Endodermal cell (in vitro differentiated cells): ENCODE data around the gene TSR1. TPM values are rescaled to one million over a fixed set of nuclear protein-coding genes. Genes with fewer than 3 reads are reported as not detected.

Experiments
- DNase-seq: peaks from one replicate; pipeline ENCODE4 v3.0.0-alpha.2; 2017
- H3K27ac ChIP-seq: 2 replicates; pipeline ENCODE4 v1.5.1; 2013; ENCODE audit warnings: mild to moderate bottlenecking, low read depth, low read length, moderate library complexity
- H3K27me3 ChIP-seq: 2 replicates; pipeline ENCODE4 v1.6.1; 2013; ENCODE audit warnings: mild to moderate bottlenecking, low read length, moderate library complexity; ENCODE audit not compliant: insufficient read depth, control insufficient read depth, poor library complexity, severe bottlenecking
- H3K36me3 ChIP-seq: 2 replicates; pipeline ENCODE4 v1.7.0; 2013; ENCODE audit warnings: mild to moderate bottlenecking, low read length, moderate library complexity; ENCODE audit not compliant: control insufficient read depth, insufficient read depth
- H3K4me1 ChIP-seq: one replicate; pipeline ENCODE4 v1.7.0; 2013; ENCODE audit warnings: low read length; ENCODE audit not compliant: control insufficient read depth, insufficient read depth
- H3K4me3 ChIP-seq: 2 replicates; pipeline ENCODE4 v1.5.1; 2013; ENCODE audit warnings: mild to moderate bottlenecking, low read length, moderate library complexity
- H3K9ac ChIP-seq: 2 replicates; pipeline ENCODE4 v1.6.1; 2013; ENCODE audit warnings: mild to moderate bottlenecking, low read length, moderate library complexity; ENCODE audit not compliant: poor library complexity, severe bottlenecking; ENCODE audit errors: extremely low read depth
- H3K9me3 ChIP-seq: 2 replicates; pipeline ENCODE4 v1.6.1; 2013; ENCODE audit warnings: mild to moderate bottlenecking, low read length, moderate library complexity; ENCODE audit not compliant: control insufficient read depth
- H3K27ac Mint-ChIP-seq: 2 replicates; pipeline ENCODE4 v1.8.0; 2020; ENCODE audit warnings: mixed read lengths
- H3K27me3 Mint-ChIP-seq: 2 replicates; pipeline ENCODE4 v1.8.0; 2021; ENCODE audit warnings: mild to moderate bottlenecking, mixed read lengths; ENCODE audit not compliant: insufficient read depth
- H3K36me3 Mint-ChIP-seq: 2 replicates; pipeline ENCODE4 v1.8.0; 2020; ENCODE audit warnings: low read depth, mixed read lengths
- H3K4me1 Mint-ChIP-seq: 2 replicates; pipeline ENCODE4 v1.8.0; 2020; ENCODE audit warnings: mixed read lengths
- H3K4me3 Mint-ChIP-seq: 2 replicates; pipeline ENCODE4 v1.8.0; 2020; ENCODE audit warnings: mild to moderate bottlenecking, moderate library complexity, mixed read lengths
- H3K9me3 Mint-ChIP-seq: 2 replicates; pipeline ENCODE4 v1.8.0; 2020; ENCODE audit warnings: mild to moderate bottlenecking, mixed read lengths
- CTCF ChIP-seq: fragments of 200-600 bp; sonication (generic); conservative IDR thresholded peaks from 2 replicates; pipeline ENCODE4 v1.5.0; 2021; ENCODE audit warnings: antibody characterized with exemption, mild to moderate bottlenecking
- WGBS, 2 experiments: methylation state at CpG; one replicate each; pipeline versions ENCODE4 v1.1.5 to v1.1.7; 2013; ENCODE audit warnings: missing lambda C conversion rate in 2 of 2, mixed read lengths in 1 of 2; ENCODE audit not compliant: insufficient coverage in 1 of 2, insufficient read length in 1 of 2; 5-methylcytosine and 5-hydroxymethylcytosine counted together
- total RNA-seq, 2 donors: library from RNA; stranded (reverse); fragmentation: NEBNext Ultra II Directional in 1 of 2; extraction: Animal tissue kit (Norgen Biotek cat#: 25700) in 1 of 2; gene quantifications; 2 replicates in 1 of 2; 3 replicates in 1 of 2; pipeline ENCODE4 v1.2.1, GENCODE V29; 2021

The TSR1 gene
- total RNA-seq, 2 donors from 2014 or later: 40.1 to 43.3 TPM

DNA sequence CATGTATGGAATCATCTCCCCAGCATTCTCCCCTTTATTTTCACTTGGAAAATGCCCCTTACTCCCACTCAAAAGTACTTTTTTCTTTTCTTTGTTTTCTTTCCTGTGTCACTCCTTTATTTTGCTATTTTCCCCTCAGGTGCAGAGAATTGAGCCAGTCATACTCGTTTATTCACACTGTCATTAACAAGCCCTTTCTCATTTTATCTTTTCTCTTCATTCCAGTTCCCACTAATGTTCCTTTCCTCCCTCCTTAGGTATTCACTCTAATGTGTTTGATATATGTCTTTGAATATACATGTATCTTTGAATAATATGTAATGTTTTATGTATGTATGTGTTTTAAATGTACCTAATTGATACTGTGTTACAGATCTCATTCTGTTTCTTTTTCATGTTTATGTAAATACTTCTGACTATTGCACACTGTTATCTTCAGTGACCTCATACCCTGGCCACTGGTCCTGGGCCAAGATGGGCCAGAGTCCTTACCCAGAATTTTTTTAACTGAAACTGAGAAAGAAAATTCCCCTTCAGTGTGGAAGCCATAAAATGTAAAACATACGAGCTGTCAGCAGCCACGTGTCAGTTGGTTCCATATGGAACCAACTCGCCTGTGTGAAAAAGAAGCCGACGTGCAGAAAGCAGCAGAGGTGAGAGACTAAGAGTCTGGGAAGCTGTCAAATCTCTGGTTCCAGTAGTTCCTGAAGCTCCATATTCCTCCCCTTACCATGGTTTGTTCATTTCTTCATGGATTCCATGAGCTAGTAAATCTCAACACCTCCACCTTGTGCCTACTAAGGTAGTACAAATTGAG is 26.7 kb downstream of the TSR1 start:
- TF ChIP-seq CTCF: no peak
- H3K9me3 Mint-ChIP-seq: no peaks in the 10 kb centered on the region
- no peak for DNase-seq
- H3K27me3 Mint-ChIP-seq: no peaks in the 10 kb centered on the region
- no peaks in the 10 kb centered on the region for H3K4me1 ChIP-seq
- H3K27me3 ChIP-seq: no peaks in the 10 kb centered on the region
- H3K9ac ChIP-seq: no peak overlapping the region
- no peaks in the 10 kb centered on the region for H3K9me3 ChIP-seq
- peaks cover 4% of the 10 kb centered on the region for H3K36me3 Mint-ChIP-seq
- no peak overlapping the region for H3K27ac Mint-ChIP-seq
- H3K36me3 ChIP-seq: no peaks in the 10 kb centered on the region
- H3K4me3 Mint-ChIP-seq: no peak overlapping the region
- WGBS, 2 experiments: 92% methylated on average over 6 of the region's 6 CpGs
- H3K4me3 ChIP-seq: no peak overlapping the region
- no peaks in the 10 kb centered on the region for H3K4me1 Mint-ChIP-seq
- H3K27ac ChIP-seq: no peak overlapping the region

GRCh38 chr17:2304931-2305330 is 31.3 kb downstream of the TSR1 start:
- DNase-seq: peak; percentile 22
- 98 to 100% methylated on average over 3 to 4 of the region's 4 CpGs for WGBS, 2 experiments
- Mint-ChIP-seq H3K27me3 (no peaks in the 10 kb centered on the region), H3K4me3 (peak overlapping the region; percentile 90), H3K27ac (no peak overlapping the region), H3K36me3 (peaks cover 19% of the 10 kb centered on the region), H3K4me1 (peaks cover 14% of the 10 kb centered on the region), H3K9me3 (no peaks in the 10 kb centered on the region)
- Histone ChIP-seq H3K9me3 (no peaks in the 10 kb centered on the region), H3K9ac (no peak overlapping the region), H3K36me3 (peaks cover 20% of the 10 kb centered on the region), H3K27ac (no peak overlapping the region), H3K4me3 (no peak overlapping the region), H3K27me3 (no peaks in the 10 kb centered on the region), H3K4me1 (peaks cover 4% of the 10 kb centered on the region)
- no peak for TF ChIP-seq CTCF

GRCh38 chr17:2303204-2304188 is 32.8 kb downstream of the TSR1 start, which contains the start of the genes SMG6 and SRR:
SMG6 (minus strand) TSS chr17:2303785; CDS start chr17:2303720, 65 bp downstream.
SRR (plus strand) TSS chr17:2303950; CDS start chr17:2315561, 11,611 bp downstream.
- H3K27ac ChIP-seq: peak within 1 kb of the TSS; percentile 87
- H3K27me3 Mint-ChIP-seq: no peaks in the 10 kb centered on the region
- peak within 1 kb of the TSS; percentile 98 for H3K9ac ChIP-seq
- H3K4me1 Mint-ChIP-seq: peaks cover 18% of the 10 kb centered on the region
- no peaks in the 10 kb centered on the region for H3K9me3 Mint-ChIP-seq
- peak within 1 kb of the TSS; percentile 98 for H3K4me3 ChIP-seq
- no peaks in the 10 kb centered on the region for H3K27me3 ChIP-seq
- H3K36me3 Mint-ChIP-seq: peaks cover 32% of the 10 kb centered on the region
- peak within 1 kb of the TSS; percentile 90 for H3K4me3 Mint-ChIP-seq
- no peaks in the 10 kb centered on the region for H3K9me3 ChIP-seq
- H3K4me1 ChIP-seq: peaks cover 13% of the 10 kb centered on the region
- no peak for TF ChIP-seq CTCF
- peaks cover 34% of the 10 kb centered on the region for H3K36me3 ChIP-seq
- WGBS, 2 experiments: 0 to 2% methylated on average over 28 to 108 of the region's 108 CpGs
- DNase-seq: peak; percentile 98
- peak within 1 kb of the TSS; percentile 95 for H3K27ac Mint-ChIP-seq
